T-helper 1 cell treated with Interleukin-12 subunit alpha and Interleukin-12 subunit beta and Interleukin-4 antibody, amounts not matched to agents 30 μg/mL and 1 μg/mL, for 36 hours (primary cell): ENCODE measurements around the gene SLIT3.
"Not testable (repeated sequence)": the region's sequence is repeated elsewhere in the genome, so short reads cannot be mapped to it uniquely, and the experiment has no call there.

Experiments
- H3K27ac Mint-ChIP-seq: one replicate; pipeline ENCODE4 v1.8.0; 2021; ENCODE audit warnings: mild to moderate bottlenecking, mixed read lengths
- H3K27me3 Mint-ChIP-seq: one replicate; pipeline ENCODE4 v1.8.0; 2021; ENCODE audit warnings: low read depth, mixed read lengths
- H3K36me3 Mint-ChIP-seq: one replicate; pipeline ENCODE4 v1.8.0; 2021; ENCODE audit warnings: low read depth, mixed read lengths
- H3K4me1 Mint-ChIP-seq: one replicate; pipeline ENCODE4 v1.8.0; 2021; ENCODE audit warnings: low read depth, mixed read lengths
- H3K4me3 Mint-ChIP-seq: one replicate; pipeline ENCODE4 v1.8.0; 2021; ENCODE audit warnings: mild to moderate bottlenecking, moderate library complexity, mixed read lengths
- H3K9me3 Mint-ChIP-seq: one replicate; pipeline ENCODE4 v1.8.0; 2021; ENCODE audit warnings: mixed read lengths

SLIT3 gene

GRCh38 chr5:168742311-168742710 lies 558.6 kb downstream of the SLIT3 start:
- H3K36me3 Mint-ChIP-seq, H3K27ac Mint-ChIP-seq, H3K4me3 Mint-ChIP-seq, H3K27me3 Mint-ChIP-seq, H3K4me1 Mint-ChIP-seq: not testable (repeated sequence)
- H3K9me3 Mint-ChIP-seq: peaks cover 15% of the 10 kb centered on the region

DNA sequence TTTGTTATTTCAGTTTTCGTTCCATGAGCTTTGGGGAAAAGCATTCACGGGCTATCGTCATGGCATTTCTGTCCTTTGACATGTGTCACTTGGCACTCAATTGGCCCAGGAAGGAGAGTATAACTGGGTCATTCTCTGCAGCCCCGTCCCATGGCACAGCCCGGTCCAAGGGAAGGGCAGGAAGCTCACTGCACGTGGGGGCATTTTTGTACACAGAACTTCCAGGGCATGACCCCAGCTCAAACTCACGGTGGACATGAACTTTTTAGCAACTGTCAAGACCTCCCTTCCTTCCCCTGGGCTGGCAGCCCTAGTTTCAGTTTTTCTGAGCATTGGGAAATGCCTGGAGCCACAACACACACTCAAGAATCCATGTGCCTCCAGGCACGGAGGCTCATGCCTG lies 560.1 kb downstream of the SLIT3 start:
- H3K27me3 Mint-ChIP-seq: no peaks in the 10 kb centered on the region
- peaks cover 9% of the 10 kb centered on the region for H3K4me1 Mint-ChIP-seq
- H3K9me3 Mint-ChIP-seq: peaks cover 8% of the 10 kb centered on the region
- no peaks in the 10 kb centered on the region for H3K36me3 Mint-ChIP-seq
- no peak overlapping the region for H3K27ac Mint-ChIP-seq
- no peak overlapping the region for H3K4me3 Mint-ChIP-seq

GRCh38 chr5:168740092-168740800 lies 560.7 kb downstream of the SLIT3 start:
- Mint-ChIP-seq H3K4me3 (no peak overlapping the region), H3K36me3 (no peaks in the 10 kb centered on the region), H3K27ac (no peak overlapping the region), H3K9me3 (peaks cover 4% of the 10 kb centered on the region), H3K4me1 (peaks cover 7% of the 10 kb centered on the region), H3K27me3 (no peaks in the 10 kb centered on the region)

GRCh38 chr5:168737066-168737465 lies 563.9 kb downstream of the SLIT3 start:
- H3K36me3 Mint-ChIP-seq: no peaks in the 10 kb centered on the region
- H3K27me3 Mint-ChIP-seq: no peaks in the 10 kb centered on the region
- H3K27ac Mint-ChIP-seq: no peak overlapping the region
- H3K4me1 Mint-ChIP-seq: peaks cover 7% of the 10 kb centered on the region
- no peak overlapping the region for H3K4me3 Mint-ChIP-seq
- H3K9me3 Mint-ChIP-seq: no peaks in the 10 kb centered on the region

DNA sequence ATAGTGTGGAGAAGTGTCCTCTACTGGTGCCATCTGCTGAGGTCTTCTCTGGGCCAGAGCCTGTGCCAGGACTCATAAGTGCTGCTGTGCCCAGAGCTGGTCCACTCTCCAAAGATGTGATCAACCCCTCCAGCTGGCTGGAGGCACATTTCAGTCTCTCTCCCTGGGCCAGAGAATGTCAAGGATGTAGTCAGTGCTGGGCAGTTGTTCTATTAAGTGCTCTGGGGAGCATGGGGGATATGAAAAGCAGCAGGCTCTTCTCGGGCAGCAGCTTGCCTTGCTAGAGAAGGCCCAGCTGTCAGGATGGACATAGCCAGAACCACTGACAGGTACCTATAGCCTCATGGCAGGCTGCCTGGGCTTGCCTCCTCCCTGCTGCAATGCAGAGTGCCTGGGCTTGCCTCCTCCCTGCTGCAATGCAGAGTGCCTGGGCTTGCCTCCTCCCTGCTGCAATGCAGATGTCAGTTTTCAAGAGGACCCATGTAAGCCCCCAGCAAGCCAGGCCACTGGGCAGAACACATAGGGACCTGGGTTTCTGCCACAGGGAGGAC lies 564.6 kb downstream of the SLIT3 start:
- no peaks in the 10 kb centered on the region for H3K9me3 Mint-ChIP-seq
- no peak overlapping the region for H3K4me3 Mint-ChIP-seq
- H3K27ac Mint-ChIP-seq: no peak overlapping the region
- H3K4me1 Mint-ChIP-seq: peaks cover 7% of the 10 kb centered on the region
- H3K27me3 Mint-ChIP-seq: no peaks in the 10 kb centered on the region
- H3K36me3 Mint-ChIP-seq: no peaks in the 10 kb centered on the region

DNA sequence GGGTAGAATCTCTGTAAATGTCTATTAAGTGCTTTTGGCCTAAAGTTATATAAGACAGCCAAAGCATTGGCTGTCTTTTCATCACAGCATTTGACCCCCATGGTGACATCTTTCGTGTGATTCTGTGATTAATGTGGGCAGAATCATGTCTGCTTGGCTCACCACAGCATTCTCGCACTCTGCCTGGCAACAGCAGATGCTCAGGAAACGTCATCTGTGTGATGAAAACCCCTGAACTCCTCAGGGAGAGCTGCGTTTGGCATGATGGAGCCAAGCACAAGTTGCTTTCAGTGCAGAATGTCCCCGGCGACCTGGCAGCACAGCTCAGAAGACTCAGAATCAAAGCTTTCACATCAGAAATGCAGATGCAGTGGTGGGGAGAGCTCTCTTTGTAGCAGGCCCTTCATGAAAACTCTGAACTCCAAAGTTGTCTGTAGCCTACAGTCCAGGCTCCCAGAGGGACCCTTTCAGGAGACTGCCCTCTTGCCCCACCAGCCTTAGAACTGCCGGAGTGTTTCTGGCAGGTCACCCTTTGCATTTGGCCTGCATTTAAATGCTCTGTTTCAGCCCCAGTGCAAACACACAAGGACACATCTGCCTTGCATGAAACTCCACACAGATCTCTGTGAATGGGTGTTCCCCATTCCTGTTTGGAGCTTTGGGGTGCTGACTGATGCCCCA lies 566.2 kb downstream of the SLIT3 start:
- Mint-ChIP-seq H3K27me3 (peaks cover 4% of the 10 kb centered on the region), H3K4me1 (peaks cover 7% of the 10 kb centered on the region), H3K27ac (no peak overlapping the region), H3K4me3 (no peak overlapping the region), H3K36me3 (no peaks in the 10 kb centered on the region), H3K9me3 (peaks cover 4% of the 10 kb centered on the region)

GRCh38 chr5:168734119-168734518 lies 566.8 kb downstream of the SLIT3 start:
- peaks cover 8% of the 10 kb centered on the region for H3K9me3 Mint-ChIP-seq
- H3K36me3 Mint-ChIP-seq: peaks cover 2% of the 10 kb centered on the region
- H3K27me3 Mint-ChIP-seq: peaks cover 7% of the 10 kb centered on the region
- no peak overlapping the region for H3K4me3 Mint-ChIP-seq
- no peak overlapping the region for H3K27ac Mint-ChIP-seq
- H3K4me1 Mint-ChIP-seq: peaks cover 7% of the 10 kb centered on the region

DNA sequence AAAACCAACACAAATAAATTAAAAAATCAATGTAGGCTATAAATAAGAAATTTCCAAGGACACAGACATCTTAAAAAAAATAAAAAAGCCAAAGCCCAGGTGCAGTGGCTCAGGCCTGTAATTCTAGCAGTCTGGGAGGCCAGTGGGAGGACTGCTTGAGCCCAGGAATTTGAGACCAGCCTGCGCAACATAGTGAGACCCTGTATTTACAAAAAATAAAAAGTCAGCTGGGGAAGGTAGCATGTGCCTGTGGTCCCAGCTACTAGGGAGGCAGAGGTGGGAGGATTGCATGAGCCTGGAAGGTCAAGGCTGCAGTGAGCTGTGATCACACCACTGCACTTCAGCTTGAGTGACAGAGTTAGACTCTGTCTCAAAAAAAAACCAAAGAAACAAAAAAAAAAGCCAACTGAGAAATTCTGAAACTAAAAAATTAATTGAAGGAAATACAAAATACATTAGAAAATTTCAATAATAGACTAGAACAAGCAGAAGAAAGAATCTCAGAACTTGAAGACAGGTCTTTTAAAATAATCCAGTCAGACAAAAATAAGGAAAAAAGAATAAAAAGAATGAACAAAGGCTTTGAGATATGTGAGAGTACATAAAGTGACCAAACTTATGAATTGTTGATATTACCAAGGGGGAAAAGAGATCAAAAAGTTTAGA lies 572.3 kb downstream of the SLIT3 start:
- no peak overlapping the region for H3K27ac Mint-ChIP-seq
- no peaks in the 10 kb centered on the region for H3K4me1 Mint-ChIP-seq

GRCh38 chr5:168727547-168727946 lies 573.4 kb downstream of the SLIT3 start:
- Mint-ChIP-seq H3K9me3 (peaks cover 32% of the 10 kb centered on the region), H3K4me3 (no peak overlapping the region), H3K4me1 (no peaks in the 10 kb centered on the region), H3K36me3 (peaks cover 2% of the 10 kb centered on the region), H3K27me3 (peaks cover 7% of the 10 kb centered on the region), H3K27ac (no peak overlapping the region)

More for the DNA sequence above, 572.3 kb downstream of the SLIT3 start:
- Mint-ChIP-seq H3K9me3 (peaks cover 32% of the 10 kb centered on the region), H3K36me3 (peaks cover 2% of the 10 kb centered on the region), H3K27me3 (peaks cover 7% of the 10 kb centered on the region), H3K4me3 (no peak overlapping the region)

DNA sequence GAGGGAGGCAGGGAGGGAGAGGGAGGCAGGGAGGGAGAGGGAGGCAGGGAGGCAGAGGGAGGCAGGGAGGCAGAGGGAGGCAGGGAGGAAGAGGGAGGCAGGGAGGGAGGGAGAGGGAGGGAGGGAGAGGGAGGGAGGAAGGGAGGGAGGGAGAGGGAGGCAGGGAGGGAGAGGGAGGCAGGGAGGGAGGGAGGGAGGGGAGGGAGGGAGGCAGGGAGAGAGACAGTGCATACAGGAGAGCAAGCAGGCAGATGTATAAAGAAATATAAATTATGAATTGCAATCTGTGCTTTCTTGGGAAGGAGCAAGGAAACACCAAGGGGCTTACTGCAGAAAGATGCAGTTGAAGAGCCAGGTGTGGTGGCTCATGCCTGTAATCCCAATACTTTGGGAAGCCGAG lies 574.6 kb downstream of the SLIT3 start:
- no peak overlapping the region for H3K27ac Mint-ChIP-seq
- H3K36me3 Mint-ChIP-seq: peaks cover 2% of the 10 kb centered on the region
- no peak overlapping the region for H3K4me3 Mint-ChIP-seq

DNA sequence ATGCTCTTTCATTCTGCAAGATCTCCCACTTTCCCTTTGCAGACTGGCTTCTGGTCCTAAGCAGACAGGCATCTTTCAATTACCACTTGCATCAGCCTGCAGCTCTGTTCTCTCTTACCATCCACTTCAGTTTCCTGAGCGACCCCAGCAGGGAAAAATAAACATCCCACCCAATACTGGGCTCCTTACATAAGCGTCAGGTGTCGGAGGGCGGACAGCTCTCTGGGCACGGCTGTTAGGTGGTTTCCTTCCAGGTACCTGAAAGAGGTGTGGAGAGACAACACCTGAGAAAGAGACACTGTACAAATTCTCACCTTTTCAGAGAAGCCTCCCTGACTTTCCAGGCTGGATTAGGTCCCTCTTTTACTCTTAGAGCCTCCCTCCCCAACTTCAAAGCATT lies 576.7 kb downstream of the SLIT3 start:
- H3K9me3 Mint-ChIP-seq: peaks cover 24% of the 10 kb centered on the region
- H3K36me3 Mint-ChIP-seq: no peaks in the 10 kb centered on the region
- no peaks in the 10 kb centered on the region for H3K27me3 Mint-ChIP-seq
- H3K27ac Mint-ChIP-seq: no peak overlapping the region
- H3K4me3 Mint-ChIP-seq: no peak overlapping the region
- H3K4me1 Mint-ChIP-seq: no peaks in the 10 kb centered on the region

More for the DNA sequence above, 574.6 kb downstream of the SLIT3 start:
- no peaks in the 10 kb centered on the region for H3K4me1 Mint-ChIP-seq
- H3K9me3 Mint-ChIP-seq: peaks cover 32% of the 10 kb centered on the region
- H3K27me3 Mint-ChIP-seq: peaks cover 7% of the 10 kb centered on the region

GRCh38 chr5:168723037-168723436 lies 577.9 kb downstream of the SLIT3 start:
- H3K27me3 Mint-ChIP-seq: no peaks in the 10 kb centered on the region
- peaks cover 14% of the 10 kb centered on the region for H3K9me3 Mint-ChIP-seq
- no peaks in the 10 kb centered on the region for H3K4me1 Mint-ChIP-seq
- no peak overlapping the region for H3K27ac Mint-ChIP-seq
- H3K4me3 Mint-ChIP-seq: no peak overlapping the region
- no peaks in the 10 kb centered on the region for H3K36me3 Mint-ChIP-seq

GRCh38 chr5:168721966-168722365 lies 579.0 kb downstream of the SLIT3 start:
- Mint-ChIP-seq H3K9me3 (peaks cover 3% of the 10 kb centered on the region), H3K27ac (no peak overlapping the region), H3K27me3 (no peaks in the 10 kb centered on the region), H3K4me3 (no peak overlapping the region), H3K4me1 (no peaks in the 10 kb centered on the region), H3K36me3 (no peaks in the 10 kb centered on the region)

GRCh38 chr5:168721002-168721753 lies 579.8 kb downstream of the SLIT3 start:
- H3K36me3 Mint-ChIP-seq: no peaks in the 10 kb centered on the region
- H3K4me3 Mint-ChIP-seq: no peak overlapping the region
- H3K27ac Mint-ChIP-seq: no peak overlapping the region
- H3K9me3 Mint-ChIP-seq: peaks cover 3% of the 10 kb centered on the region
- no peaks in the 10 kb centered on the region for H3K4me1 Mint-ChIP-seq
- H3K27me3 Mint-ChIP-seq: no peaks in the 10 kb centered on the region
